ENCODE data around the gene RNF31. TPM values are rescaled to one million over a fixed set of nuclear protein-coding genes. Genes with fewer than 3 reads are reported as not detected.

Gene RNF31
- total RNA-seq, 1 experiment from 2014 or later = 69.6 TPM

GRCh38 chr14:24132061-24132685 lies 15.1 kb upstream of the RNF31 start:
- no TSS peak for BruUV-seq (replicated peaks)
- Histone ChIP-seq H3K79me2 (ENCODE audit: low read length) (peaks cover 6% of the 10 kb centered on the region; the same call in 1 of the 2 replicates), H3K9ac (ENCODE audit: low read length) (no peak overlapping the region), H3K27me3 (ENCODE audit: low read length) (no peaks in the 10 kb centered on the region), H3K27ac (ENCODE audit: low read length) (no peak overlapping the region), H3K4me2 (ENCODE audit: low read length) (no peak overlapping the region), H3K4me3 (ENCODE audit: low read length) (no peak overlapping the region), H3K4me1 (ENCODE audit: insufficient read depth, low read length) (peaks cover 13% of the 10 kb centered on the region), H4K20me1 (ENCODE audit: low read length) (no peaks in the 10 kb centered on the region), H3F3A (ENCODE audit: low read length, unreplicated experiment) (no peaks in the 10 kb centered on the region), H3K9me2 (replicated peaks; ENCODE audit: low read length) (no peaks in the 10 kb centered on the region), H3K36me3 (ENCODE audit: low read depth, low read length) (no peaks in the 10 kb centered on the region), H2AFZ (ENCODE audit: low read length) (no peak overlapping the region), H3K9me3 (ENCODE audit: low read length) (no peaks in the 10 kb centered on the region)
- no peak for TF ChIP-seq EZH2phosphoT487 (IDR thresholded peaks at IDR 0.05; ENCODE audit: borderline replicate concordance, low read length)
- TF ChIP-seq EZH2 (IDR thresholded peaks at IDR 0.05; ENCODE audit: low read length, unreplicated experiment) = no peak
- no peak for TF ChIP-seq CTCF (conservative IDR thresholded peaks at IDR 0.05; ENCODE audit: low read depth, low read length)
- ATAC-seq (no peak), DNase-seq (no peak)
- CTCF ChIA-PET = no interaction called here
- POLR2A ChIA-PET (ENCODE audit: unreplicated experiment) = no interaction called here
- intact Hi-C loops (cut with micrococcal nuclease) = no loop called here

- Histone ChIP-seq H3K9me2 (replicated peaks; ENCODE audit: low read length) (no peaks in the 10 kb centered on the region), H3F3A (ENCODE audit: low read length, unreplicated experiment) (no peaks in the 10 kb centered on the region), H3K9me3 (ENCODE audit: low read length) (no peaks in the 10 kb centered on the region), H3K9ac (ENCODE audit: low read length) (no peak overlapping the region), H3K4me1 (ENCODE audit: insufficient read depth, low read length) (peaks cover 14% of the 10 kb centered on the region), H2AFZ (ENCODE audit: low read length) (no peak overlapping the region), H3K27ac (ENCODE audit: low read length) (no peak overlapping the region), H3K27me3 (ENCODE audit: low read length) (no peaks in the 10 kb centered on the region), H3K36me3 (ENCODE audit: low read depth, low read length) (peaks cover 3% of the 10 kb centered on the region; the same call in 1 of the 2 replicates), H3K79me2 (ENCODE audit: low read length) (peaks cover 6% of the 10 kb centered on the region; the same call in 1 of the 2 replicates), H3K4me3 (ENCODE audit: low read length) (no peak overlapping the region), H3K4me2 (ENCODE audit: low read length) (no peak overlapping the region), H4K20me1 (ENCODE audit: low read length) (no peaks in the 10 kb centered on the region)
- BruUV-seq (replicated peaks) = no TSS peak
- no peak for DNase-seq
- CTCF ChIA-PET = no interaction called here
- POLR2A ChIA-PET (ENCODE audit: unreplicated experiment) = no interaction called here
- intact Hi-C loops (cut with micrococcal nuclease) = no loop called here
- no peak for TF ChIP-seq EZH2phosphoT487 (IDR thresholded peaks at IDR 0.05; ENCODE audit: borderline replicate concordance, low read length)
- TF ChIP-seq CTCF (conservative IDR thresholded peaks at IDR 0.05; ENCODE audit: low read depth, low read length) = no peak
- TF ChIP-seq EZH2 (IDR thresholded peaks at IDR 0.05; ENCODE audit: low read length, unreplicated experiment) = no peak
- ATAC-seq = no peak
Measured at GRCh38 chr14:24132976-24133375, 14.3 kb upstream of the RNF31 start.

GRCh38 chr14:24133735-24134134 lies 13.6 kb upstream of the RNF31 start:
- CTCF ChIA-PET = interaction anchor here (0.7 to 1.0 kb wide), 2 partner anchors 32 to 75 kb away, joined by 3 to 6 read pairs; no protein-coding TSS in a partner anchor
- no peak for ATAC-seq
- Histone ChIP-seq H3K4me1 (ENCODE audit: insufficient read depth, low read length) (peaks cover 14% of the 10 kb centered on the region), H3K79me2 (ENCODE audit: low read length) (peaks cover 13% of the 10 kb centered on the region), H3K36me3 (ENCODE audit: low read depth, low read length) (peaks cover 11% of the 10 kb centered on the region; the same call in 1 of the 2 replicates), H3F3A (ENCODE audit: low read length, unreplicated experiment) (no peaks in the 10 kb centered on the region), H3K27ac (ENCODE audit: low read length) (no peak overlapping the region), H3K9me2 (replicated peaks; ENCODE audit: low read length) (no peaks in the 10 kb centered on the region), H3K9ac (ENCODE audit: low read length) (no peak overlapping the region), H2AFZ (ENCODE audit: low read length) (no peak overlapping the region), H3K4me2 (ENCODE audit: low read length) (no peak overlapping the region), H4K20me1 (ENCODE audit: low read length) (no peaks in the 10 kb centered on the region), H3K9me3 (ENCODE audit: low read length) (no peaks in the 10 kb centered on the region), H3K4me3 (ENCODE audit: low read length) (no peak overlapping the region), H3K27me3 (ENCODE audit: low read length) (no peaks in the 10 kb centered on the region)
- DNase-seq = no peak
- intact Hi-C loops (cut with micrococcal nuclease) = no loop called here
- POLR2A ChIA-PET (ENCODE audit: unreplicated experiment) = no interaction called here
- BruUV-seq (replicated peaks) = no TSS peak
- TF ChIP-seq EZH2 (IDR thresholded peaks at IDR 0.05; ENCODE audit: low read length, unreplicated experiment) (no peak), EZH2phosphoT487 (IDR thresholded peaks at IDR 0.05; ENCODE audit: borderline replicate concordance, low read length) (no peak), CTCF (conservative IDR thresholded peaks at IDR 0.05; ENCODE audit: low read depth, low read length) (no peak)
